H1 (cell line): ENCODE data around the gene ABHD8. TPM values are rescaled to one million over a fixed set of nuclear protein-coding genes. Genes with fewer than 3 reads are reported as not detected.
A peak's percentile ranks its signal among the peaks of the same experiment; 100 is the strongest.

Source experiments
- ASH2L ChIP-seq: fragments of 200-600, 300-600 bp; sonication (generic); IDR thresholded peaks from one replicate; pipeline ENCODE4 v1.7.1; 2017; ENCODE audit warnings: low read length
- CBX5 ChIP-seq: fragments of 300-800, 300-1000 bp; sonication (generic); IDR thresholded peaks from 2 replicates; pipeline ENCODE4 v1.7.1; 2016; ENCODE audit warnings: antibody characterized with exemption, low read length, low read depth
- CHD1 ChIP-seq: IDR thresholded peaks from 2 replicates; pipeline ENCODE4 v1.6.1; 2012; ENCODE audit warnings: low read depth, low read length, improper control_type of control experiment
- EZH2 ChIP-seq: fragments of 200-600 bp; sonication (generic); IDR thresholded peaks from 2 replicates; pipeline ENCODE4 v1.7.1; 2012; ENCODE audit warnings: low read depth, mild to moderate bottlenecking, moderate library complexity, low read length, inconsistent platforms; ENCODE audit not compliant: severe bottlenecking
- GTF2F1 ChIP-seq: IDR thresholded peaks from 2 replicates; pipeline ENCODE4 v1.6.1; 2012; ENCODE audit warnings: low read depth, low read length, improper control_type of control experiment, borderline replicate concordance
- HDAC6 ChIP-seq: IDR thresholded peaks from one replicate; pipeline ENCODE4 v1.7.1; 2012; ENCODE audit warnings: low read depth, mild to moderate bottlenecking, inconsistent platforms, low read length, moderate library complexity
- JUND ChIP-seq: IDR thresholded peaks from 2 replicates; pipeline ENCODE4 v1.6.1; 2011; ENCODE audit warnings: mild to moderate bottlenecking, improper control_type of control experiment, low read length
- KDM1A ChIP-seq: fragments of 200-600, 300-600 bp; sonication (generic); IDR thresholded peaks from 2 replicates; pipeline ENCODE4 v1.7.1; 2016; ENCODE audit warnings: mild to moderate bottlenecking, low read length, borderline replicate concordance
- KDM4A ChIP-seq: IDR thresholded peaks from one replicate; pipeline ENCODE4 v1.7.1; 2012; ENCODE audit warnings: low read depth, mild to moderate bottlenecking, moderate library complexity, low read length, inconsistent platforms; ENCODE audit not compliant: severe bottlenecking
- POLR2A ChIP-seq, 2 experiments: IDR thresholded peaks; 1 replicate in 1 of 2; 2 replicates in 1 of 2; pipeline ENCODE4 v1.6.1; 2011; ENCODE audit warnings: low read depth in 2 of 2, low read length in 2 of 2, mild to moderate bottlenecking in 2 of 2; ENCODE audit errors: control extremely low read depth in 1 of 2
- RBBP5 ChIP-seq: IDR thresholded peaks from 2 replicates; pipeline ENCODE4 v1.7.1; 2012; ENCODE audit warnings: low read depth, mild to moderate bottlenecking, inconsistent platforms, low read length, moderate library complexity, borderline replicate concordance
- RNF2 ChIP-seq: fragments of 200-900, 300-1000 bp; sonication (generic); IDR thresholded peaks from 2 replicates; pipeline ENCODE4 v1.7.1; 2016; ENCODE audit warnings: borderline replicate concordance, low read depth, mild to moderate bottlenecking, antibody characterized with exemption, low read length; ENCODE audit not compliant: poor library complexity, severe bottlenecking; ENCODE audit errors: missing control alignments
- SIN3A ChIP-seq, 2 experiments: IDR thresholded peaks in 1 of 2; conservative IDR thresholded peaks in 1 of 2; 2 replicates each; pipeline ENCODE4 v1.6.1; 2011 to 2012; ENCODE audit warnings: low read length in 2 of 2, improper control_type of control experiment in 1 of 2, low read depth in 1 of 2, mild to moderate bottlenecking in 1 of 2
- SIRT6 ChIP-seq: IDR thresholded peaks from one replicate; pipeline ENCODE4 v1.7.1; 2012; ENCODE audit warnings: low read length, inconsistent platforms
- SP2 ChIP-seq: IDR thresholded peaks from 2 replicates; pipeline ENCODE4 v1.6.1; 2012; ENCODE audit warnings: mild to moderate bottlenecking, low read length, inconsistent platforms
- SP4 ChIP-seq: IDR thresholded peaks from 2 replicates; pipeline ENCODE4 v1.6.1; 2012; ENCODE audit warnings: low read length, inconsistent platforms
- TBP ChIP-seq: IDR thresholded peaks from 2 replicates; pipeline ENCODE4 v1.6.1; 2011; ENCODE audit warnings: low read depth, low read length, improper control_type of control experiment
- TEAD4 ChIP-seq: IDR thresholded peaks from 2 replicates; pipeline ENCODE4 v1.6.1; 2012; ENCODE audit warnings: low read depth, low read length, inconsistent platforms, mixed read lengths
- ZNF274 ChIP-seq: IDR thresholded peaks from 2 replicates; pipeline ENCODE4 v1.7.0; 2012; ENCODE audit warnings: low read length, borderline replicate concordance; ENCODE audit errors: extremely low read depth
- polyA plus RNA-seq, 7 experiments: library from polyadenylated mRNA; depleted of rRNA in 3 of 7; stranded (reverse) in 5 of 7; unstranded in 2 of 7; fragments of >200 nt in 5 of 7; fragments of 200-250 nt in 2 of 7; gene quantifications; 1 replicate in 5 of 7; 2 replicates in 1 of 7; 4 replicates in 1 of 7; pipeline versions ENCODE4 v1.2.1 to v1.2.3, GENCODE V29; 2011 to 2013; ENCODE audit warnings: missing spikeins in 2 of 7, mixed read lengths in 2 of 7
- total RNA-seq: library from RNA; stranded (reverse); fragmentation: NEBNext Ultra II Directional; extraction: Animal tissue kit (Norgen Biotek cat#: 25700); gene quantifications from 2 replicates; pipeline ENCODE4 v1.2.1, GENCODE V29; 2021

Gene ABHD8
- total and polyA plus RNA-seq, 2 of the 8 experiments (the other 6 are each of a cell fraction or from before 2014, with no cell fraction given) = 11.3 to 18.7 TPM

GRCh38 chr19:17260842-17261325 is 42.3 kb downstream of the ABHD8 start (continued):
- no peak for TF ChIP-seq CBX5
- TF ChIP-seq SP4 = no peak
- TF ChIP-seq EZH2 = no peak
- peak; percentile 80 for TF ChIP-seq TBP
- no peak for TF ChIP-seq HDAC6
- peak; percentile 70; the same call in 1 of the 2 replicates for TF ChIP-seq GTF2F1
- no peak for TF ChIP-seq KDM1A
- no peak for TF ChIP-seq POLR2A (IDR thresholded peaks at IDR 0.05; ENCODE audit: control extremely low read depth in 1 of 2, low read depth in 2 of 2, low read length in 2 of 2)
- no peak for TF ChIP-seq JUND
- no peak for TF ChIP-seq ZNF274
- TF ChIP-seq KDM4A = no peak
- TF ChIP-seq RBBP5 = no peak
- TF ChIP-seq CHD1 = no peak
- no peak for TF ChIP-seq TEAD4
- TF ChIP-seq SP2 = no peak
- TF ChIP-seq ASH2L = no peak
- no peak for TF ChIP-seq SIRT6
- 0 out of 4 replicates have a peak, but pooled peaks of 1 of the 2 experiments have one; percentile 27 for TF ChIP-seq SIN3A (conservative IDR thresholded peaks at IDR 0.05 in 1 of 2, IDR thresholded peaks at IDR 0.05 in 1 of 2; ENCODE audit: low read depth in 1 of 2, low read length in 2 of 2)
- no peak for TF ChIP-seq RNF2
- TF ChIP-seq, all 59 proteins: peak for 12
